ENCODE measurements around the gene PCBP4. TPM values are rescaled to one million over a fixed set of nuclear protein-coding genes. Genes with fewer than 3 reads are reported as not detected.
A peak's percentile ranks its signal among the peaks of the same experiment; 100 is the strongest.

PCBP4 gene
- total RNA-seq, 1 donor = 22.4 TPM

DNA sequence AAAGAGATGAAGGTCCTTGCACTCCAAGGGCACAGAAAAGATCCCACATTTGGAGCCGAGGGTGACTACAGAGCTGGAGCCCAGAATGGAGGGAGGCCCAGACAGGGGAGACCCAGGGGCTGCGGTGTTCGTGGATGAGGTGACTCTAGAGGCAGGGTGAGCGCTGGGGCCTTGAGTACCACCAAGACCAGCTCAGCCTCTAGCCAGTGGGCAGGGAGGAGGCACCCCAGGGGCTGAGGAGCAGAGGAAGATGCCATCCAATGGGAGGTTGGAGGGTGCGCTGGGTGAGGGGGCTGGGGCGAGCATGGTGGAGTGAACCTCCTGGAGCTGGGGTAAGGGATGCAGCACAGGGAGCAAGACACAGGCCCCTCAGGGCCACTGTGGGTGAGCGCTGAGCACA lies 38.8 kb downstream of the PCBP4 start:
- Histone ChIP-seq H3K27ac (ENCODE audit: low read depth, low read length) (no peak overlapping the region), H3K27me3 (ENCODE audit: insufficient read depth, low read length) (no peaks in the 10 kb centered on the region), H3K4me3 (ENCODE audit: insufficient read depth, low read length) (no peak overlapping the region), H2AFZ (ENCODE audit: low read length) (no peak overlapping the region), H4K20me1 (ENCODE audit: insufficient read depth, low read length) (no peaks in the 10 kb centered on the region), H3K36me3 (ENCODE audit: insufficient read depth, low read length) (peaks cover under 1% of the 10 kb centered on the region), H3K79me2 (ENCODE audit: insufficient read depth, low read length) (no peaks in the 10 kb centered on the region), H3K4me1 (ENCODE audit: insufficient read depth, low read length) (no peaks in the 10 kb centered on the region), H3K4me2 (ENCODE audit: insufficient read depth, low read length) (no peak overlapping the region), H3K9me3 (ENCODE audit: low read depth, low read length) (no peaks in the 10 kb centered on the region)
- peak; percentile 21 for DNase-seq (ENCODE audit: insufficient read length, low spot score, missing footprints)
- TF ChIP-seq, protein P1, sequence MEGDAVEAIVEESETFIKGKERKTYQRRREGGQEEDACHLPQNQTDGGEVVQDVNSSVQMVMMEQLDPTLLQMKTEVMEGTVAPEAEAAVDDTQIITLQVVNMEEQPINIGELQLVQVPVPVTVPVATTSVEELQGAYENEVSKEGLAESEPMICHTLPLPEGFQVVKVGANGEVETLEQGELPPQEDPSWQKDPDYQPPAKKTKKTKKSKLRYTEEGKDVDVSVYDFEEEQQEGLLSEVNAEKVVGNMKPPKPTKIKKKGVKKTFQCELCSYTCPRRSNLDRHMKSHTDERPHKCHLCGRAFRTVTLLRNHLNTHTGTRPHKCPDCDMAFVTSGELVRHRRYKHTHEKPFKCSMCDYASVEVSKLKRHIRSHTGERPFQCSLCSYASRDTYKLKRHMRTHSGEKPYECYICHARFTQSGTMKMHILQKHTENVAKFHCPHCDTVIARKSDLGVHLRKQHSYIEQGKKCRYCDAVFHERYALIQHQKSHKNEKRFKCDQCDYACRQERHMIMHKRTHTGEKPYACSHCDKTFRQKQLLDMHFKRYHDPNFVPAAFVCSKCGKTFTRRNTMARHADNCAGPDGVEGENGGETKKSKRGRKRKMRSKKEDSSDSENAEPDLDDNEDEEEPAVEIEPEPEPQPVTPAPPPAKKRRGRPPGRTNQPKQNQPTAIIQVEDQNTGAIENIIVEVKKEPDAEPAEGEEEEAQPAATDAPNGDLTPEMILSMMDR (IDR thresholded peaks at IDR 0.05; ENCODE audit: extremely low read depth, low read depth, low read length) = no peak

DNA sequence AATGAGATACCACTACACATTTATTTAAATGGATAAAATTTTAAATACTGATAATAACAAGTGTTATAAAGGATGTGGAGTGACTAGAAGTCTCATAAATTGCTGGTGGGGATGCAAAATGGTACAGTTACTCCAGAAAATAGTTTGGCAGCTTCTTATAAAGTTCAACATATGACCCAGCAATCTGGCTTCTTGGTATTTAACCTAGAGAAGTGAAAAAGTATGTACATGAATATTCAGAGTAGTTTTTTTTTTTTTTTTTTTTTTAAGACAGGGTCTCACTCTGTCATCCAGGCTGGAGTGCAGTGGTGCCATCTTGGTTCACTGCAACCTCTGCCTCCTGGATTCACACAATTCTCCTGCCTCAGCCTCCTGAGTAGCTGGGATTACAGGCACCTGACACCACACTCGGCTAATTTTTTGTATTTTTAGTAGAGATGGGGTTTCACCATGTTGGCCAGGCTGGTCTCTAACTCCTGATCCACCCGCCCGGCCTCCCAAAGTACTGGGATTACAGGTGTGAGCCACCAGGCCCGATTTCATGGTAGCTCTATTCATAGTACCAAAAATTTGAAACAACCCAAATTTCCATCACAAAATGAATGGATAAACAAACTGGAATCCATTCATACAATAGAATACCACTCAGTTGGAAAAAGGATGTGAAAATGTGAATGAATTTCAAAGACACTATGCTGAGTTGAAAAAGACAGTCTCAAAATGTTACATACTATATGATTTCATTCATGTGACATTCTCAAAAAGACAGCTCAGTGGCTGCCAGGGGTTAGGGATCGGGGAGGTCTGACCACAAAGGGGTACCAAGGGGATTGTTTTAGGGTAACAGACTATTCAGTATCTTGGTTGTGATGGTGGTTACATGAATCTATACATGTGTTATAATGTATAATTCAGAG lies 39.9 kb downstream of the PCBP4 start:
- TF ChIP-seq, protein P1 (IDR thresholded peaks at IDR 0.05; ENCODE audit: extremely low read depth, low read depth, low read length) = no peak
- Histone ChIP-seq H3K36me3 (ENCODE audit: insufficient read depth, low read length) (no peaks in the 10 kb centered on the region), H3K27me3 (ENCODE audit: insufficient read depth, low read length) (no peaks in the 10 kb centered on the region), H3K79me2 (ENCODE audit: insufficient read depth, low read length) (no peaks in the 10 kb centered on the region), H2AFZ (ENCODE audit: low read length) (no peak overlapping the region), H4K20me1 (ENCODE audit: insufficient read depth, low read length) (no peaks in the 10 kb centered on the region), H3K4me1 (ENCODE audit: insufficient read depth, low read length) (no peaks in the 10 kb centered on the region), H3K4me2 (ENCODE audit: insufficient read depth, low read length) (no peak overlapping the region), H3K9me3 (ENCODE audit: low read depth, low read length) (no peaks in the 10 kb centered on the region), H3K4me3 (ENCODE audit: insufficient read depth, low read length) (no peak overlapping the region), H3K27ac (ENCODE audit: low read depth, low read length) (no peak overlapping the region)
- DNase-seq (ENCODE audit: insufficient read length, low spot score, missing footprints) = no peak

DNA sequence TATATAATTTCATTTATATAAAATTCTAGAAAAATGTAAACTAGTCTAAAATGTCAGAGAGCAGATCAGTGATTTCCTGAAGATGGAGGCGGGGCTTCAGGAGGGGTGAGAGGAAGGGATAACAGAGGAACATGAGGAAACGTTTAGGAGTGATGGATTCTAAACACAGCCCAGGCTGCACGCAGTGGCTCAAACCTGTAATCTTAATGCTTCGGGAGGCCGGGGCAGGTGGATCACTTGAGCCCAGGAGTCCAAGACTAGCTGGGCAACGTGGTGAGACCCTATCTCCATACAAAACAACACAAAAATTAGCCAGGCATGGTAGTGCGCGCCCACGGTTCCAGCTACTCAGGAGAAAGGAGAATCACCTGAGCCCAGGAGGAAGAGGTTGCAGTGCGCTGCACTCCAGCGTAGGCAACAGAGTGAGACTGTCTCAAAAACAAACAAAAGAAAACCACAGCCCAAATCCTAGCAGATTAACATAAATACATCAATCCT lies 46.1 kb downstream of the PCBP4 start:
- H3K27me3 ChIP-seq (ENCODE audit: insufficient read depth, low read length) = no peaks in the 10 kb centered on the region
- TF ChIP-seq, protein P1 (IDR thresholded peaks at IDR 0.05; ENCODE audit: extremely low read depth, low read depth, low read length) = no peak
- no peaks in the 10 kb centered on the region for H3K79me2 ChIP-seq (ENCODE audit: insufficient read depth, low read length)
- no peak for DNase-seq (ENCODE audit: insufficient read length, low spot score, missing footprints)
- H3K27ac ChIP-seq (ENCODE audit: low read depth, low read length) = no peak overlapping the region
- no peaks in the 10 kb centered on the region for H4K20me1 ChIP-seq (ENCODE audit: insufficient read depth, low read length)
- H3K36me3 ChIP-seq (ENCODE audit: insufficient read depth, low read length) = no peaks in the 10 kb centered on the region
- H3K4me3 ChIP-seq (ENCODE audit: insufficient read depth, low read length) = no peak overlapping the region
- H3K9me3 ChIP-seq (ENCODE audit: low read depth, low read length) = no peaks in the 10 kb centered on the region
- no peak overlapping the region for H3K4me2 ChIP-seq (ENCODE audit: insufficient read depth, low read length)
- no peaks in the 10 kb centered on the region for H3K4me1 ChIP-seq (ENCODE audit: insufficient read depth, low read length)
- no peak overlapping the region for H2AFZ ChIP-seq (ENCODE audit: low read length)

DNA sequence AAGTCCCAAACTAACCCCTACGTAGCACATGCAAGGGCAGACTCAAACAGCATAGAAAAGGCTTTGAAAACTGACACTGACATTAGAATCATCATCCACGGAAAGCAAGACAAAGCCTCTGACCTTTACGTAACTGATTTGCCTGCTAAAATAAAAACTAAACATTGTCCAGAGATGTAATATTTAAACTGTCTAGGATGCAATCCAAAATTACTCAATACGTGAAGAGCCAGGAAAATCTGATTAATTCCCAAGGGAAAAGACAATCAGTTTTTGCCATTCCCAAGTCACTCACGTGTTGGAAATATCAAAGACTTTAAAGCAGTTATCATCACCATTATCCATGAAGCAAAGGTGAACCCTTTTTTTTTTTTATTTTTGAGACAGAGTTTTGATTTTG lies 50.8 kb downstream of the PCBP4 start:
- Histone ChIP-seq H3K36me3 (ENCODE audit: insufficient read depth, low read length) (no peaks in the 10 kb centered on the region), H3K79me2 (ENCODE audit: insufficient read depth, low read length) (no peaks in the 10 kb centered on the region), H3K4me2 (ENCODE audit: insufficient read depth, low read length) (no peak overlapping the region), H3K4me1 (ENCODE audit: insufficient read depth, low read length) (no peaks in the 10 kb centered on the region), H3K9me3 (ENCODE audit: low read depth, low read length) (no peaks in the 10 kb centered on the region), H4K20me1 (ENCODE audit: insufficient read depth, low read length) (no peaks in the 10 kb centered on the region), H2AFZ (ENCODE audit: low read length) (no peak overlapping the region), H3K27me3 (ENCODE audit: insufficient read depth, low read length) (no peaks in the 10 kb centered on the region), H3K27ac (ENCODE audit: low read depth, low read length) (no peak overlapping the region), H3K4me3 (ENCODE audit: insufficient read depth, low read length) (no peak overlapping the region)
- TF ChIP-seq, protein P1 (IDR thresholded peaks at IDR 0.05; ENCODE audit: extremely low read depth, low read depth, low read length) = no peak
- no peak for DNase-seq (ENCODE audit: insufficient read length, low spot score, missing footprints)

Measured in osteoblast (primary cell).